HEK293 (cell line): ENCODE data around the gene ACOT8.

Experiments
- CTCF ChIA-PET: fragments of 350-600 bp; formaldehyde crosslinking; extraction: SDS; loops from one replicate; lab custom pipeline; 2021; ENCODE audit warnings: antibody characterized with exemption; lab: Yijun Ruan, JAX
- POLR2A ChIA-PET: fragments of 300-600 bp; formaldehyde crosslinking; extraction: SDS; loops from one replicate; lab custom pipeline; 2020; ENCODE audit warnings: antibody characterized with exemption, inconsistent platforms; lab: Yijun Ruan, JAX
- H3K27ac ChIP-seq: fragments of 200-500 bp; sonication (Bioruptor generic); 2 replicates; pipeline ENCODE4 v1.5.1; 2014; ENCODE audit warnings: low read depth, low read length, control low read depth, inconsistent platforms; ENCODE audit errors: extremely low read depth
- H3K36me3 ChIP-seq, 2 experiments: fragments of 200-500 bp in 1 of 2; sonication (Bioruptor generic) in 1 of 2; 1 replicate in 1 of 2; 2 replicates in 1 of 2; pipeline ENCODE4 v1.5.1; 2014 to 2017; ENCODE audit warnings: inconsistent platforms in 2 of 2, low read length in 2 of 2; ENCODE audit not compliant: control insufficient read depth in 2 of 2, insufficient read depth in 1 of 2
- H3K4me1 ChIP-seq: fragments of 200-500 bp; sonication (Bioruptor generic); 2 replicates; pipeline ENCODE4 v1.5.1; 2014; ENCODE audit warnings: mild to moderate bottlenecking, low read length, inconsistent platforms; ENCODE audit not compliant: control insufficient read depth, insufficient read depth
- H3K4me3 ChIP-seq: 2 replicates; pipeline ENCODE4 v1.5.1; 2011; ENCODE audit warnings: low read depth, mild to moderate bottlenecking, control low read depth, low read length, moderate library complexity
- H3K9me3 ChIP-seq: fragments of 200-500 bp; sonication (Bioruptor generic); 2 replicates; pipeline ENCODE4 v1.5.1; 2014; ENCODE audit warnings: low read depth, low read length, inconsistent platforms; ENCODE audit not compliant: control insufficient read depth, insufficient read depth
- FEZF1 ChIP-seq: fragments of 450-650 bp; formaldehyde crosslinking; IDR thresholded peaks from 2 replicates; pipeline ENCODE4 v1.5.1; 2016; ENCODE audit warnings: missing biosample characterization, missing genetic modification characterization
- HIC1 ChIP-seq: fragments of 450-650 bp; formaldehyde crosslinking; IDR thresholded peaks from 2 replicates; pipeline ENCODE4 v1.5.1; 2016; ENCODE audit warnings: missing biosample characterization, missing genetic modification characterization
- MZF1 ChIP-seq: fragments of 450-650 bp; formaldehyde crosslinking; IDR thresholded peaks from 2 replicates; pipeline ENCODE4 v1.5.1; 2017; ENCODE audit warnings: missing biosample characterization, missing genetic modification characterization, borderline replicate concordance
- PATZ1 ChIP-seq: fragments of 450-650 bp; formaldehyde crosslinking; IDR thresholded peaks from 2 replicates; pipeline ENCODE4 v1.5.1; 2016; ENCODE audit warnings: missing biosample characterization, missing genetic modification characterization
- PRDM1 ChIP-seq: fragments of 450-650 bp; formaldehyde crosslinking; IDR thresholded peaks from 2 replicates; pipeline ENCODE4; 2016; ENCODE audit warnings: missing biosample characterization, missing genetic modification characterization
- YY2 ChIP-seq: fragments of 450-650 bp; formaldehyde crosslinking; IDR thresholded peaks from 2 replicates; pipeline ENCODE4 v1.5.1; 2016; ENCODE audit warnings: missing biosample characterization, missing genetic modification characterization
- ZBTB17 ChIP-seq: fragments of 450-650 bp; formaldehyde crosslinking; IDR thresholded peaks from 2 replicates; pipeline ENCODE4 v1.5.1; 2016; ENCODE audit warnings: missing biosample characterization, missing genetic modification characterization
- ZBTB48 ChIP-seq: fragments of 450-650 bp; formaldehyde crosslinking; IDR thresholded peaks from 2 replicates; pipeline ENCODE4 v1.5.1; 2016; ENCODE audit warnings: missing biosample characterization, missing genetic modification characterization
- ZNF132 ChIP-seq: fragments of 450-650 bp; formaldehyde crosslinking; IDR thresholded peaks from 2 replicates; pipeline ENCODE4 v1.5.1; 2017; ENCODE audit warnings: missing biosample characterization, missing genetic modification characterization, borderline replicate concordance
- ZNF280C ChIP-seq: fragments of 450-650 bp; formaldehyde crosslinking; IDR thresholded peaks from 2 replicates; pipeline ENCODE4 v1.5.1; 2016; ENCODE audit warnings: missing biosample characterization, missing genetic modification characterization
- ZNF571 ChIP-seq: fragments of 450-650 bp; formaldehyde crosslinking; IDR thresholded peaks from 2 replicates; pipeline ENCODE4 v1.5.0; 2017; ENCODE audit warnings: missing biosample characterization, missing genetic modification characterization
- ZNF596 ChIP-seq: fragments of 450-650 bp; IDR thresholded peaks from 2 replicates; pipeline ENCODE4 v1.5.0; 2018; ENCODE audit warnings: missing biosample characterization, mild to moderate bottlenecking, missing genetic modification characterization, moderate library complexity
- ZNF621 ChIP-seq: fragments of 450-650 bp; formaldehyde crosslinking; IDR thresholded peaks from 2 replicates; pipeline ENCODE4 v1.5.1; 2017; ENCODE audit warnings: missing biosample characterization, missing genetic modification characterization
- ZSCAN16 ChIP-seq: fragments of 450-650 bp; formaldehyde crosslinking; IDR thresholded peaks from 2 replicates; pipeline ENCODE4 v1.5.1; 2016; ENCODE audit warnings: missing biosample characterization, missing genetic modification characterization
- ZSCAN23 ChIP-seq: fragments of 450-650 bp; formaldehyde crosslinking; IDR thresholded peaks from 2 replicates; pipeline ENCODE4 v1.5.1; 2016; ENCODE audit warnings: missing biosample characterization, missing genetic modification characterization

Gene ACOT8

GRCh38 chr20:45890985-45891983 lies 34.1 kb upstream of the ACOT8 start, which contains the start of the genes CTSA and NEURL2 (continued):
- TF ChIP-seq PRDM1 (tag by site-specific recombination) = no peak
- no peak for TF ChIP-seq ZNF132 (tag by site-specific recombination)
- TF ChIP-seq FEZF1 (tag by site-specific recombination) = no peak
- TF ChIP-seq ZSCAN23 (tag by site-specific recombination) = peak; percentile 91
- 0 out of 2 replicates have a peak, but pooled peaks have one; percentile 17 for TF ChIP-seq ZNF596 (tag by site-specific recombination)
- TF ChIP-seq ZBTB48 (tag by site-specific recombination) = peak; percentile 90
- TF ChIP-seq ZNF571 = no peak
- TF ChIP-seq YY2 (tag by site-specific recombination) = peak; percentile 96

- H3K4me1 ChIP-seq = peaks cover 3% of the 10 kb centered on the region; the same call in 1 of the 2 replicates
- TF ChIP-seq MZF1 (tag by site-specific recombination) (no peak), HIC1 (tag by site-specific recombination) (0 out of 2 replicates have a peak, but pooled peaks have one; percentile 8), ZNF280C (no peak), ZBTB17 (no peak), ZNF621 (tag by site-specific recombination) (no peak)
- POLR2A ChIA-PET = interaction anchor here (0.8 to 2.0 kb wide), 5 partner anchors 9 to 44 kb away, joined by 3 to 16 read pairs (median 4); partner anchors contain the start of genes ACOT8, PCIF1, ZSWIM1 and ZSWIM3
- no peaks in the 10 kb centered on the region for H3K9me3 ChIP-seq
- CTCF ChIA-PET = interaction anchor here (0.8 to 1.6 kb wide), 4 partner anchors 9 to 91 kb away, joined by 3 to 7 read pairs (median 4); no protein-coding TSS in a partner anchor
- H3K4me3 ChIP-seq = peak overlapping the region; percentile 90
- no peak overlapping the region; the same call in 1 of the 2 replicates for H3K27ac ChIP-seq
- H3K36me3 ChIP-seq = peaks cover 0 to 46% of the 10 kb centered on the region in 2 experiments; a peak in 2 of 3 replicates
These were observed 33.1 kb upstream of the ACOT8 start for GRCh38 chr20:45890077-45890984.

- Histone ChIP-seq H3K4me3 (no peak overlapping the region), H3K4me1 (peaks cover 3% of the 10 kb centered on the region; the same call in 1 of the 2 replicates), H3K27ac (no peak overlapping the region), H3K36me3 (peaks cover 0 to 41% of the 10 kb centered on the region in 2 experiments; a peak in 2 of 3 replicates), H3K9me3 (no peaks in the 10 kb centered on the region)
- CTCF ChIA-PET = no interaction called here
- POLR2A ChIA-PET = no interaction called here
- TF ChIP-seq FEZF1 (tag by site-specific recombination) (no peak), ZSCAN16 (tag by site-specific recombination) (no peak), PATZ1 (tag by site-specific recombination) (no peak)
These were observed 31.5 kb upstream of the ACOT8 start for GRCh38 chr20:45888681-45889080.
